Neural cell (in vitro differentiated cells): ENCODE measurements around the gene ZCCHC24. TPM values are rescaled to one million over a fixed set of nuclear protein-coding genes. Genes with fewer than 3 reads are reported as not detected.

Source experiments
- H2AFZ ChIP-seq: fragments of 200-600, 300-800 bp; sonication (generic), shearing (Covaris generic); 2 replicates; pipeline ENCODE4 v1.6.0; 2014; ENCODE audit warnings: low read depth, mild to moderate bottlenecking, antibody characterized with exemption, low read length, moderate library complexity
- H3F3A ChIP-seq: fragments of 200-600 bp; shearing (Covaris generic); 2 replicates; pipeline ENCODE4 v1.6.1; 2016; ENCODE audit warnings: mild to moderate bottlenecking, moderate library complexity, mixed read lengths, antibody characterized with exemption, low read length; ENCODE audit not compliant: insufficient read depth, poor library complexity, severe bottlenecking
- H3K27ac ChIP-seq: fragments of 200-600, 300-800 bp; sonication (generic), shearing (Covaris generic); 2 replicates; pipeline ENCODE4 v1.5.1; 2014; ENCODE audit warnings: mild to moderate bottlenecking, low read length, moderate library complexity
- H3K27me3 ChIP-seq: fragments of 300-800, 200-600 bp; sonication (generic), shearing (Covaris generic); 2 replicates; pipeline ENCODE4 v1.6.0; 2014; ENCODE audit warnings: mild to moderate bottlenecking, low read depth, low read length, moderate library complexity; ENCODE audit not compliant: insufficient read depth
- H3K36me3 ChIP-seq: fragments of 300-800, 200-600 bp; sonication (generic), shearing (Covaris generic); 2 replicates; pipeline ENCODE4 v1.5.1; 2014; ENCODE audit warnings: mild to moderate bottlenecking, antibody characterized with exemption, low read length, moderate library complexity; ENCODE audit not compliant: insufficient read depth
- H3K4me2 ChIP-seq: fragments of 300-800, 200-600 bp; sonication (generic), shearing (Covaris generic); 2 replicates; pipeline ENCODE4 v1.6.0; 2014; ENCODE audit warnings: mild to moderate bottlenecking, low read length
- H3K4me3 ChIP-seq: fragments of 300-800, 200-600 bp; sonication (generic), shearing (Covaris generic); 2 replicates; pipeline ENCODE4 v1.5.1; 2014; ENCODE audit warnings: mild to moderate bottlenecking, low read length, moderate library complexity
- H3K79me2 ChIP-seq: fragments of 200-600 bp; shearing (Covaris generic); replicated peaks from 2 replicates; pipeline ENCODE4 v1.6.0; 2014; ENCODE audit warnings: mild to moderate bottlenecking, low read length, moderate library complexity; ENCODE audit not compliant: insufficient read depth
- H3K9ac ChIP-seq: fragments of 300-800, 200-600 bp; sonication (generic), shearing (Covaris generic); 2 replicates; pipeline ENCODE4 v1.6.1; 2016; ENCODE audit warnings: mild to moderate bottlenecking, low read length, mixed read lengths
- H3K9me2 ChIP-seq: fragments of 200-600 bp; shearing (Covaris generic); 2 replicates; pipeline ENCODE4 v1.6.1; 2016; ENCODE audit warnings: mild to moderate bottlenecking, low read length, mixed read lengths; ENCODE audit not compliant: insufficient read depth
- H3K9me3 ChIP-seq: fragments of 200-600, 300-800 bp; sonication (generic), shearing (Covaris generic); 2 replicates; pipeline ENCODE4 v1.6.1; 2016; ENCODE audit warnings: mild to moderate bottlenecking, mixed run types, low read length, moderate library complexity, mixed read lengths
- H4K20me1 ChIP-seq: fragments of 200-600 bp; shearing (Covaris generic); 2 replicates; pipeline ENCODE4 v1.6.1; 2016; ENCODE audit warnings: mild to moderate bottlenecking, mixed run types; ENCODE audit not compliant: insufficient read depth
- EP300 ChIP-seq: fragments of 450-650 bp; conservative IDR thresholded peaks from 2 replicates; pipeline ENCODE4 v1.6.1; 2014; ENCODE audit warnings: antibody characterized with exemption, mild to moderate bottlenecking, moderate library complexity; ENCODE audit not compliant: poor library complexity, severe bottlenecking
- EZH2 ChIP-seq: fragments of 200-600, 300-800 bp; shearing (Covaris generic), sonication (generic); IDR thresholded peaks from 2 replicates; pipeline ENCODE4 v1.6.1; 2014; ENCODE audit warnings: antibody characterized with exemption, low read length, borderline replicate concordance, mild to moderate bottlenecking; ENCODE audit not compliant: insufficient read depth, poor library complexity, severe bottlenecking
- MXI1 ChIP-seq: fragments of 450-650 bp; conservative IDR thresholded peaks from 2 replicates; pipeline ENCODE4 v1.6.1; 2014; ENCODE audit warnings: antibody characterized with exemption, mild to moderate bottlenecking; ENCODE audit not compliant: poor library complexity, severe bottlenecking
- POLR2AphosphoS5 ChIP-seq: IDR thresholded peaks from 2 replicates; pipeline ENCODE4 v1.6.1; 2012
- RAD21 ChIP-seq: fragments of 450-650 bp; conservative IDR thresholded peaks from 2 replicates; pipeline ENCODE4 v1.6.1; 2014; ENCODE audit warnings: antibody characterized with exemption, mild to moderate bottlenecking, moderate library complexity
- SMC3 ChIP-seq: fragments of 450-650 bp; conservative IDR thresholded peaks from 2 replicates; pipeline ENCODE4 v1.6.1; 2014; ENCODE audit warnings: antibody characterized with exemption, mild to moderate bottlenecking, moderate library complexity; ENCODE audit not compliant: poor library complexity
- TAF1 ChIP-seq: IDR thresholded peaks from 2 replicates; pipeline ENCODE4 v1.6.1; 2012; ENCODE audit warnings: low read depth
- polyA plus RNA-seq: library from polyadenylated mRNA; depleted of rRNA; stranded (reverse); fragments of >200 nt; gene quantifications from 2 replicates; pipeline ENCODE4 v1.2.3, GENCODE V29; 2014
- TF ChIP-seq, protein P1 (sequence below): IDR thresholded peaks from 2 replicates; pipeline ENCODE4 v1.6.1; 2012; ENCODE audit warnings: borderline replicate concordance
- TF ChIP-seq, protein P2 (sequence below): fragments of 450-650 bp; IDR thresholded peaks from 2 replicates; pipeline ENCODE4 v1.5.1; 2014; ENCODE audit warnings: antibody characterized with exemption, mild to moderate bottlenecking, moderate library complexity; ENCODE audit not compliant: poor library complexity, severe bottlenecking

ZCCHC24 gene
- polyA plus RNA-seq, 1 donor from 2014 or later, result not detected

DNA sequence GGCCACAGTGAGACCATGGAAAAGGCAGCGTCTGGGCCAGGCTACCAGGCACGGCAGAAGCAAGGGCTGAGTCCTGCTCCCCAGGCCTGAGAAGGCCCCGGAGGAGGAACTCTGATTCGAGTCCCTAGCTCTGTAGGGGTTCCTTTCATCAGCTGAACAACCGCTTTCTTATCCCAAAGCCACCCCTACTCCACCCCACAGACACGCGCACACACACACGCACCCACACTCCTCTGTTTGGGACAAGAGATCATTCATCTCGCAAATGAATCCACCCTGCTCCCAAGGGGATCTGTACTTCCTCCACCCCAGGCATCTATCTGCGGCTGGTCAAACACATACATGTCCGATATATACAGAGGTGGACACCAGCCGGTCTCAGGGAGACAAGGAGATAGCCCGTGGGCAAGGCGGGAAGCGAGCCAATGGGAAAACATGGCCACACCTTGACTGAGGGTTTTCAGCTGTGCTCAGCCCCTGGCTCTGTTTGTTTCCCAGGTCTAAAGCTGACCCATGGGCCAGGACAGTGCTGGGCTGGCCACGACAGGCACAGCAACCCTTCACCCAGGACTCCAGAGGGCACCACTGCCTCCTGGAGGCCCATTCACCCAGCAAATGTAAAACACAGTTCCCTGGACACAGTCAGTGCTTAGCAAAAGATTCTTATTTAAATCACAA, 7.3 kb downstream of the ZCCHC24 start:
- H3K4me3 ChIP-seq, result no peak overlapping the region
- H3K9me2 ChIP-seq, result no peaks in the 10 kb centered on the region
- no peak overlapping the region for H3K4me2 ChIP-seq
- no peak overlapping the region for H3K27ac ChIP-seq
- no peaks in the 10 kb centered on the region for H3K9me3 ChIP-seq
- no peak overlapping the region for H3K9ac ChIP-seq
- TF ChIP-seq POLR2AphosphoS5 (no peak), EP300 (no peak), TAF1 (no peak), SMC3 (no peak), MXI1 (no peak), RAD21 (no peak), EZH2 (no peak)
- TF ChIP-seq, protein P1, sequence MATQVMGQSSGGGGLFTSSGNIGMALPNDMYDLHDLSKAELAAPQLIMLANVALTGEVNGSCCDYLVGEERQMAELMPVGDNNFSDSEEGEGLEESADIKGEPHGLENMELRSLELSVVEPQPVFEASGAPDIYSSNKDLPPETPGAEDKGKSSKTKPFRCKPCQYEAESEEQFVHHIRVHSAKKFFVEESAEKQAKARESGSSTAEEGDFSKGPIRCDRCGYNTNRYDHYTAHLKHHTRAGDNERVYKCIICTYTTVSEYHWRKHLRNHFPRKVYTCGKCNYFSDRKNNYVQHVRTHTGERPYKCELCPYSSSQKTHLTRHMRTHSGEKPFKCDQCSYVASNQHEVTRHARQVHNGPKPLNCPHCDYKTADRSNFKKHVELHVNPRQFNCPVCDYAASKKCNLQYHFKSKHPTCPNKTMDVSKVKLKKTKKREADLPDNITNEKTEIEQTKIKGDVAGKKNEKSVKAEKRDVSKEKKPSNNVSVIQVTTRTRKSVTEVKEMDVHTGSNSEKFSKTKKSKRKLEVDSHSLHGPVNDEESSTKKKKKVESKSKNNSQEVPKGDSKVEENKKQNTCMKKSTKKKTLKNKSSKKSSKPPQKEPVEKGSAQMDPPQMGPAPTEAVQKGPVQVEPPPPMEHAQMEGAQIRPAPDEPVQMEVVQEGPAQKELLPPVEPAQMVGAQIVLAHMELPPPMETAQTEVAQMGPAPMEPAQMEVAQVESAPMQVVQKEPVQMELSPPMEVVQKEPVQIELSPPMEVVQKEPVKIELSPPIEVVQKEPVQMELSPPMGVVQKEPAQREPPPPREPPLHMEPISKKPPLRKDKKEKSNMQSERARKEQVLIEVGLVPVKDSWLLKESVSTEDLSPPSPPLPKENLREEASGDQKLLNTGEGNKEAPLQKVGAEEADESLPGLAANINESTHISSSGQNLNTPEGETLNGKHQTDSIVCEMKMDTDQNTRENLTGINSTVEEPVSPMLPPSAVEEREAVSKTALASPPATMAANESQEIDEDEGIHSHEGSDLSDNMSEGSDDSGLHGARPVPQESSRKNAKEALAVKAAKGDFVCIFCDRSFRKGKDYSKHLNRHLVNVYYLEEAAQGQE, result no peak
- TF ChIP-seq, protein P2, sequence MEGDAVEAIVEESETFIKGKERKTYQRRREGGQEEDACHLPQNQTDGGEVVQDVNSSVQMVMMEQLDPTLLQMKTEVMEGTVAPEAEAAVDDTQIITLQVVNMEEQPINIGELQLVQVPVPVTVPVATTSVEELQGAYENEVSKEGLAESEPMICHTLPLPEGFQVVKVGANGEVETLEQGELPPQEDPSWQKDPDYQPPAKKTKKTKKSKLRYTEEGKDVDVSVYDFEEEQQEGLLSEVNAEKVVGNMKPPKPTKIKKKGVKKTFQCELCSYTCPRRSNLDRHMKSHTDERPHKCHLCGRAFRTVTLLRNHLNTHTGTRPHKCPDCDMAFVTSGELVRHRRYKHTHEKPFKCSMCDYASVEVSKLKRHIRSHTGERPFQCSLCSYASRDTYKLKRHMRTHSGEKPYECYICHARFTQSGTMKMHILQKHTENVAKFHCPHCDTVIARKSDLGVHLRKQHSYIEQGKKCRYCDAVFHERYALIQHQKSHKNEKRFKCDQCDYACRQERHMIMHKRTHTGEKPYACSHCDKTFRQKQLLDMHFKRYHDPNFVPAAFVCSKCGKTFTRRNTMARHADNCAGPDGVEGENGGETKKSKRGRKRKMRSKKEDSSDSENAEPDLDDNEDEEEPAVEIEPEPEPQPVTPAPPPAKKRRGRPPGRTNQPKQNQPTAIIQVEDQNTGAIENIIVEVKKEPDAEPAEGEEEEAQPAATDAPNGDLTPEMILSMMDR, result no peak
- H3K79me2 ChIP-seq, result no peaks in the 10 kb centered on the region
- H2AFZ ChIP-seq, result no peak overlapping the region
- H3K36me3 ChIP-seq, result no peaks in the 10 kb centered on the region
- H3F3A ChIP-seq, result no peaks in the 10 kb centered on the region
- H4K20me1 ChIP-seq, result no peaks in the 10 kb centered on the region
- peaks cover 2% of the 10 kb centered on the region for H3K27me3 ChIP-seq

DNA sequence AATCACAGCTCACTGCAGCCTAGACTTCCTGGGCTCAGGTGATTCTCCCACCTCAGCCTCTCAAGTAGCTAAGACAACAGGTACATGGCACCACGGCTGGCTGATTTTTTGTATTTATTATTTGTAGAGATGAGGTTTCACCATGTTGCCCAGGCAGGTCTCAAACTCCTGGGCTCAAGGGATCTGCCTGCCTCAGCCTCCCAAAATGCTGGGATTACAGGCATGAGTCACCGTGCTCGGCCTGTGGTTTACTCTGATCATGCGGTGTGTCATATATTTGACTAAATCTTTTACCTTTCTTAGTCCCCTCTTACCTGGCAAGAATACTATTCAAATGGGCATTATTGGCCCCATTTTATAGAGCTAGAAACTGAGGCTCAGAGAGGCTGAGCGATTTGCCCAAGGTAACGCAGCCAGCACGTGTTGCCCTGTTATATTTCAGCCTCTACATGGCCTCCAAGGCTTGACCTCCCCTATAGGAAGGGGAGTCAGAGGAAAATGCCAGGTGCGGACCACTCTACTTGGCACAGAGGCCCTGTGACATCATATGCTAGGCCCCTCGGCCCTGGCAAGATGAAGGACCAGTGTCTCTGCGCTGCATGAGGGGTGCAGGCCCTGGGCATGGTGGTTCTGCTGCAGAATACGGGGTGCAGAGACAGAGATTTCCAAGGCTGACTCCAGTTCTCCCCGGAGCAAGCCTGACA, 8.2 kb downstream of the ZCCHC24 start:
- TF ChIP-seq TAF1 (no peak), SMC3 (no peak), POLR2AphosphoS5 (no peak), RAD21 (no peak), MXI1 (no peak), EZH2 (no peak), EP300 (no peak)
- TF ChIP-seq, protein P1, result no peak
- TF ChIP-seq, protein P2, result no peak
- no peaks in the 10 kb centered on the region for H3K79me2 ChIP-seq
- H3K9me3 ChIP-seq, result no peaks in the 10 kb centered on the region
- H3F3A ChIP-seq, result no peaks in the 10 kb centered on the region
- H3K9ac ChIP-seq, result no peak overlapping the region
- H4K20me1 ChIP-seq, result no peaks in the 10 kb centered on the region
- no peak overlapping the region for H3K27ac ChIP-seq
- H3K4me2 ChIP-seq, result no peak overlapping the region
- H2AFZ ChIP-seq, result no peak overlapping the region
- H3K9me2 ChIP-seq, result no peaks in the 10 kb centered on the region
- H3K27me3 ChIP-seq, result no peaks in the 10 kb centered on the region
- no peak overlapping the region for H3K4me3 ChIP-seq
- no peaks in the 10 kb centered on the region for H3K36me3 ChIP-seq
